ENCODE results near the gene TMEM35B. TPM values are rescaled to one million over a fixed set of nuclear protein-coding genes. Genes with fewer than 3 reads are reported as not detected.
"Not testable (repeated sequence)": the region's sequence is repeated elsewhere in the genome, so short reads cannot be mapped to it uniquely, and the experiment has no call there.

The TMEM35B gene
- total RNA-seq, 2 experiments from 2014 or later, result 24.8 to 26.7 TPM

GRCh38 chr1:34947641-34948314, 37.4 kb downstream of the TMEM35B start:
- H3K4me3 Mint-ChIP-seq; CTCF ChIA-PET; H3K36me3 Mint-ChIP-seq (ENCODE audit: low read depth); H3K27ac Mint-ChIP-seq; DNase-seq; H3K9me3 Mint-ChIP-seq (ENCODE audit: insufficient read depth); ATAC-seq; H3K4me1 Mint-ChIP-seq (ENCODE audit: low read depth); POLR2A ChIA-PET: not testable (repeated sequence)
- H3K27me3 Mint-ChIP-seq (ENCODE audit: low read depth), result peaks cover 10% of the 10 kb centered on the region

DNA sequence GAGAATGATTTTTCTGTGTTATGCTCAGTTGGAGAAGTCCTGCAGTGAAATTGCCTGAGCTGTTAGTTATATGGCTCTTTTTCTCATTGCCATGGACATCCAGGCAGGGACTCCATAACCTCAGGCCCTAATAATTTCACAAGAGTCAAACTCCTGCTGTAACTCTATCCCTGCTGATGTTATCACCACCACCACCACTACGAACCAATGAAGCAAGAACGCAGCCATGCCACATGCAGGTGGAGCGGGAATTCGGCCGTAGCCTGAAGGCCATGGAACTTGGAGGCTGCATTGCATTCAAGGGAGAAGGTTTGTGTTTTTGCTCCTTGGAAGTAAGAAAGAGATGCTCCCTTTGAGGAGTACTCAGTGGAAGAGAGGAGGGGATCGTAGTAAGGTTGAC, 38.9 kb downstream of the TMEM35B start:
- no peak for DNase-seq
- CTCF ChIA-PET, result no interaction called here
- POLR2A ChIA-PET, result no interaction called here

DNA sequence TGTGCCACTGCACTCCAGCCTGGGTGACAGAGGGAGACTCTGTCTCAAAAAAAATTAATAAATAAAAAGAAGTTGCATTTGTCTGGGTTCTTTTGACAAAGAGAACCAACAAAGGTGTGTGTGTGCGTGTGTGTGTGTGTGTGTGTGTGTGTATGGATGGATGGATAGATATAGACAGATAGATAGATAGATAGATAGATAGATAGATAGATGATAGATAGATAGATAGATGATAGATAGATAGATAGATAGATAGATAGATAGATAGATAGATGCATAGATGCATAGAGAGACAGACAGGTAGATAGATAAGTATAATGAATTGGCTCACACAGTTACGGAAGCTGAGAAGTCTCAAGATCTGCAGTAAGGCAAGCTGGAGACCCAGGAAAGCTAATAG, 43.3 kb downstream of the TMEM35B start:
- H3K9me3 Mint-ChIP-seq (ENCODE audit: insufficient read depth); H3K4me1 Mint-ChIP-seq (ENCODE audit: low read depth); H3K27ac Mint-ChIP-seq; H3K4me3 Mint-ChIP-seq; H3K36me3 Mint-ChIP-seq (ENCODE audit: low read depth); ATAC-seq; CTCF ChIA-PET; DNase-seq; POLR2A ChIA-PET: not testable (repeated sequence)
- peaks cover 27% of the 10 kb centered on the region for H3K27me3 Mint-ChIP-seq (ENCODE audit: low read depth)

More for the DNA sequence above, 38.9 kb downstream of the TMEM35B start:
- ATAC-seq, result no peak
- Mint-ChIP-seq H3K36me3 (ENCODE audit: low read depth) (no peaks in the 10 kb centered on the region), H3K4me3 (no peak overlapping the region), H3K4me1 (ENCODE audit: low read depth) (no peaks in the 10 kb centered on the region), H3K27ac (no peak overlapping the region), H3K9me3 (ENCODE audit: insufficient read depth) (no peaks in the 10 kb centered on the region), H3K27me3 (ENCODE audit: low read depth) (peaks cover 19% of the 10 kb centered on the region)

Other genes starting within 250 kb of the TMEM35B start
- not detected for gene GJB5, start 230.3 kb downstream of the TMEM35B start, total RNA-seq
- gene GJB4, start 225.6 kb downstream of the TMEM35B start, total RNA-seq, result not detected
- not detected for gene GJB3, start 204.1 kb downstream of the TMEM35B start, total RNA-seq
- not detected for gene GJA4, start 192.3 kb downstream of the TMEM35B start, total RNA-seq
- 10 to 100 TPM; 50.4 to 52.2 TPM for gene SMIM12, start 125.6 kb downstream of the TMEM35B start, total RNA-seq
- gene DLGAP3, start 55.7 kb downstream of the TMEM35B start, total RNA-seq, result under 1 TPM; 0.29 to 0.39 TPM
- 10 to 100 TPM; 15.2 to 19.2 TPM for gene ZMYM6, start 46.6 kb upstream of the TMEM35B start, total RNA-seq
- gene ZMYM1, start 94.0 kb upstream of the TMEM35B start, total RNA-seq, result 10 to 100 TPM; 19.6 to 21.4 TPM
- 100 to 1,000 TPM; 348 to 360 TPM for gene SFPQ, start 207.8 kb upstream of the TMEM35B start, total RNA-seq

All from activated CD8-positive, alpha-beta T cell treated with anti-CD3 and anti-CD28 coated beads, Interleukin-2, amount 10 ng/mL, durations not matched to agents 7 days and 5 days (primary cell).